Psoas muscle (tissue), 8 donors: ENCODE measurements around the gene RGMA. TPM values are rescaled to one million over a fixed set of nuclear protein-coding genes. Genes with fewer than 3 reads are reported as not detected.

Experiments used
- ATAC-seq, 4 donors: fragments of 200-7000 bp; cut with Tn5 transposase; one replicate each; pipeline ENCODE4 v1.9.1; 2020; ENCODE audit warnings: moderate library complexity in 3 of 4, mild to moderate bottlenecking in 2 of 4
- DNase-seq, 2 donors: peaks; one replicate each; pipeline ENCODE4 v3.0.0-alpha.2; 2020
- H3K27ac ChIP-seq: fragments of 200-600 bp; one replicate; pipeline ENCODE4 v1.8.0; 2022
- H3K27me3 ChIP-seq, 3 donors: fragments of 200-600 bp in 1 of 3; one replicate each; pipeline versions ENCODE4 v1.6.1 to v1.8.0; 2013 to 2022; ENCODE audit warnings: low read length in 2 of 3, mild to moderate bottlenecking in 2 of 3, moderate library complexity in 1 of 3; ENCODE audit not compliant: insufficient read depth in 3 of 3
- H3K36me3 ChIP-seq, 2 donors: fragments of 200-600 bp in 1 of 2; one replicate each; pipeline versions ENCODE4 v1.6.1 to v1.8.0; 2013 to 2022; ENCODE audit warnings: low read depth in 1 of 2, mild to moderate bottlenecking in 1 of 2, moderate library complexity in 1 of 2; ENCODE audit not compliant: insufficient read depth in 1 of 2
- H3K4me1 ChIP-seq: fragments of 200-600 bp; one replicate; pipeline ENCODE4 v1.8.0; 2022
- H3K4me3 ChIP-seq: fragments of 200-600 bp; one replicate; pipeline ENCODE4 v1.8.0; 2022; ENCODE audit warnings: mild to moderate bottlenecking
- H3K9me3 ChIP-seq: fragments of 200-600 bp; one replicate; pipeline ENCODE4 v1.8.0; 2022
- WGBS, 3 donors: extraction: QIAGEN DNeasy Blood & Tissue Kit; methylation state at CpG; one replicate each; pipeline versions ENCODE4 v1.1.6 to v1.1.7; 2013; 5-methylcytosine and 5-hydroxymethylcytosine counted together
- intact Hi-C, 2 donors: fragments of 100-400 bp; cut with DNase I; formaldehyde crosslinking; loops; one replicate each; pipeline versions ENCODE4 v1.11.0 to v1.14.2; 2022
- polyA plus RNA-seq, 3 donors: library from polyadenylated mRNA; stranded (reverse); fragments of 200-250 nt; gene quantifications; one replicate each; pipeline ENCODE4 v1.2.3, GENCODE V29; 2013
- total RNA-seq, 4 donors: library from RNA; stranded (reverse); fragmentation: NEBNext Ultra II Directional in 2 of 4; extraction: Animal tissue kit (Norgen Biotek cat#: 25700) in 2 of 4; gene quantifications; one replicate each; pipeline versions ENCODE4 v1.2.1 to v1.2.4, GENCODE V29; 2021 to 2023
- TF ChIP-seq, protein P1 (sequence below): fragments of 200-600 bp; IDR thresholded peaks from one replicate; pipeline ENCODE4 v1.8.0; 2022; ENCODE audit warnings: antibody characterized with exemption
- donor health status: healthy with polysubstance abuse.
- donor health status: DM: no; HTN: no; CAD: no; lungs with moderate emphysema.
- donor health status: Bipolar disorder and iron deficiency.
- donor health status: healthy.
- donor health status: DM: yes; HTN: yes; CAD: no.
- donor health status: DM: no; HTN: no; CAD: no.
- donor health status: DM: no; HTN: no; CAD: no.
- donor health status: DM: yes; HTN: yes; CAD: no.

RGMA gene
- total and polyA plus RNA-seq, 7 donors: 39.2 to 217 (median 129) TPM

DNA sequence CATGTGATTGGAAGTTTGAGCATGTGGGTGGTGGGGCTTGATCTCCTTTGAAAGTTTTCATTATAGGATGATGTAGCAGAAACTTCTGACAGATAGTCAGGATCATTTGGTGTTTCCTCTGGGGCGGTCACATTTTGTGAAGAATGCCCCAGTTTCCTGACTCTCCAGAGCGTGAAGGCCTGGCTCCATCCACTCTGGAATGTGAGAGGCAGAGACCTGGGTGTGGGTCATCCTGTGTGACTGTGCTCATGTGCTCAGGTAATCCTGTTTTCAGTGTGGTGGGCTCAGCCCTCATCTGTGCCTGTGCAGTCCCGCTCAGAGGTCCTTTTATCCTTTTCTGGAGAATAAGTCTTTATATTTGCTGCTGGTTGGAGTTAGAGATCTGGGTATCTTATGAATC, 81.0 kb downstream of the RGMA start:
- peaks cover 17 to 99% of the 10 kb centered on the region in 2 donors for H3K36me3 ChIP-seq
- H3K9me3 ChIP-seq: no peaks in the 10 kb centered on the region
- no peak overlapping the region for H3K4me3 ChIP-seq
- ATAC-seq (no peak), DNase-seq (no peak)
- TF ChIP-seq, protein P1, sequence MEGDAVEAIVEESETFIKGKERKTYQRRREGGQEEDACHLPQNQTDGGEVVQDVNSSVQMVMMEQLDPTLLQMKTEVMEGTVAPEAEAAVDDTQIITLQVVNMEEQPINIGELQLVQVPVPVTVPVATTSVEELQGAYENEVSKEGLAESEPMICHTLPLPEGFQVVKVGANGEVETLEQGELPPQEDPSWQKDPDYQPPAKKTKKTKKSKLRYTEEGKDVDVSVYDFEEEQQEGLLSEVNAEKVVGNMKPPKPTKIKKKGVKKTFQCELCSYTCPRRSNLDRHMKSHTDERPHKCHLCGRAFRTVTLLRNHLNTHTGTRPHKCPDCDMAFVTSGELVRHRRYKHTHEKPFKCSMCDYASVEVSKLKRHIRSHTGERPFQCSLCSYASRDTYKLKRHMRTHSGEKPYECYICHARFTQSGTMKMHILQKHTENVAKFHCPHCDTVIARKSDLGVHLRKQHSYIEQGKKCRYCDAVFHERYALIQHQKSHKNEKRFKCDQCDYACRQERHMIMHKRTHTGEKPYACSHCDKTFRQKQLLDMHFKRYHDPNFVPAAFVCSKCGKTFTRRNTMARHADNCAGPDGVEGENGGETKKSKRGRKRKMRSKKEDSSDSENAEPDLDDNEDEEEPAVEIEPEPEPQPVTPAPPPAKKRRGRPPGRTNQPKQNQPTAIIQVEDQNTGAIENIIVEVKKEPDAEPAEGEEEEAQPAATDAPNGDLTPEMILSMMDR: no peak
- intact Hi-C loops: loop anchor here in 1 of 2 donors (5.0 kb wide), 1 partner anchor 206 kb away; no protein-coding TSS in a partner anchor
- H3K27ac ChIP-seq: peak overlapping the region; percentile 24
- 90 to 96% (median 93%) methylated on average over 3 of the region's 3 CpGs for WGBS, 3 donors
- peaks cover 17% of the 10 kb centered on the region for H3K4me1 ChIP-seq
- H3K27me3 ChIP-seq: no peaks in the 10 kb centered on the region

DNA sequence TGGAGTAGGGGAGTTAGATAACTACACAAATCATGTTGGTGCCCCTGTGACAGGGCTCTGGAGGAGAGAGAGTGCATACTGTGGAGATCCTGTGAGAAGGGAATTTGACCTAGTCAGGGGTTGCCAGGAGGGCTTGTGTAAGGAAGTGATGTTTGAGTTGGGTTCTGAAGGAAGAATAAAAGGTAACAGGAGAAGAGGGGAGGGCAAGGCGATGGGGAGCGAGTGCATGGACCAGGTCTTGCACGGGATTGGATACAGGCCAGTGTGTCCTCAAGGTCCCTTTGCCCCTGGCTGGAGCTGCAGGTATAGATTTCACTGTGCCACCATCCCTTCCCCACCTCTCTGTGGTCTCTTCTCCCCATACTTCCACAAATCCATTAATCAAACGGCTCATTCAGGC, 83.9 kb downstream of the RGMA start:
- ATAC-seq: peak; percentile 39 to 63 (median 45)
- Histone ChIP-seq H3K27me3 (no peaks in the 10 kb centered on the region), H3K36me3 (peaks cover 22 to 99% of the 10 kb centered on the region in 2 donors), H3K9me3 (no peaks in the 10 kb centered on the region), H3K4me1 (peaks cover 17% of the 10 kb centered on the region), H3K27ac (peak overlapping the region; percentile 61), H3K4me3 (no peak overlapping the region)
- TF ChIP-seq, protein P1: no peak
- intact Hi-C loops: loop anchor here in 1 of 2 donors (5.0 kb wide), 1 partner anchor 203 kb away; no protein-coding TSS in a partner anchor
- 29 to 46% (median 38%) methylated on average over 4 of the region's 4 CpGs for WGBS, 3 donors
- DNase-seq: no peak

DNA sequence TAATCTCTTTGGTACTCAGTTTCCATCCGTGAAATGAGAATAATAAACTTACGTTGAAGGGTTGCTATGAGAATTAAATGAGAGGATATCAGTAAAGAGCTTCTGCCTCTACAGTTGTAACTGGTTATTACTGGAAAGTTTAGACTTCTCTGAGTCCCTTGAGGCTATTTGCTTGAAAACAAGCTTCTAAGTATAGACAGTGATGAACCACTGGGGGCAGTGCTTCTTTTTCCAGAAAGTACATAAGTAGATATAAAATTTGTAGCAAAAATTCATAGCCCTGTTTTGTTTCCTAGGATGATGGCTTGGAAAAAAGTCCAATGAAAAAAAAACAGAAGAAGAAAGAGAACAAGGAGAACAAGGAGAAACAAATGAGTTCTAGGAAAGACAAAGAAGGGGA, 87.1 kb downstream of the RGMA start:
- H3K9me3 ChIP-seq: no peaks in the 10 kb centered on the region
- ATAC-seq (no peak), DNase-seq (no peak)
- WGBS, 3 donors: 83 to 90% (median 88%) methylated on average over 2 of the region's 2 CpGs
- TF ChIP-seq, protein P1: no peak
- H3K4me3 ChIP-seq: no peak overlapping the region
- H3K27ac ChIP-seq: peak overlapping the region; percentile 28
- intact Hi-C loops: no loop called here
- no peaks in the 10 kb centered on the region for H3K27me3 ChIP-seq
- peaks cover 17% of the 10 kb centered on the region for H3K4me1 ChIP-seq
- H3K36me3 ChIP-seq: peaks cover 25 to 100% of the 10 kb centered on the region in 2 donors

DNA sequence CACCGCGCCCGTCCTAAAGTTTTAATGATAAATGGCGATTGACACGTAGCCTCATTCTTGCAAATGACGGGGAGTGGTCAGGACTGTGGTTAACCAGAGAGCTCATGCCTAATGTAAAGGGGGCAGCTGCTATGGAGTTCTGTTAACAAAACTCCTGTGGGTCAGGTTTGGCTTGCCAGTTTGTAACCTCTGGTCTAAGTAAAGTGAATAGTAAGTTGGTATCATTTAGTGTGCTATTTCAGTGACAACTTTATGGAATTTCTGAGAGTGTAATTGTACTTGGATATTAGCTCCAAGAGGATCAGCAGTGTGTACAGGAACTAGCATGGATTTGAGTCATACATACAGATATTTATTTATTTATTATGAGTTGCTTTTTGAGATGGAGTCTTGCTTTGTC, 87.9 kb downstream of the RGMA start:
- TF ChIP-seq, protein P1: no peak
- peaks cover 17% of the 10 kb centered on the region for H3K4me1 ChIP-seq
- intact Hi-C loops: no loop called here
- H3K9me3 ChIP-seq: no peaks in the 10 kb centered on the region
- H3K27ac ChIP-seq: peak overlapping the region; percentile 28
- H3K4me3 ChIP-seq: no peak overlapping the region
- ATAC-seq: peak in 3 of 4 donors; percentile 9 to 37 (median 36)
- H3K36me3 ChIP-seq: peaks cover 25 to 100% of the 10 kb centered on the region in 2 donors
- 70 to 93% (median 75%) methylated on average over 6 of the region's 6 CpGs for WGBS, 3 donors
- no peak for DNase-seq
- H3K27me3 ChIP-seq: no peaks in the 10 kb centered on the region

DNA sequence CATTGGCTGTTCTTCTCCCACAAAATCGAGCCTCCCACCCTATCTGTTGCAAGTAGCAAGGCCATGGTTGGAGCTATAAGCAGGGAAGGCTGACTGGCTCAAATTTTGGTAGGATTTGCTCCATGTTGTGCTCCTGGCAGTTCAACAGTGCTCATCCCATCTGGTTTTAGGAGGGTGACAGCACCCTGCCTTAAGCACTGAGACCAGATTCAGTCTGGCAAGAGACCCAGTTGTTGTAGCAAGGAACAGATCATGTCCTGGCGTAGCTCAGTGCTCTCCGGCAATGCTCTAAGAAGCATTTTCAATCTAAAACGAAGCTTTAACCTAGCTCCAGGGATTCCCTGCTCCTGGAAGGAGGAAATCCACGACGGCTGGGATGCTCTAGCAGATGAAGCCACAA, 91.2 kb downstream of the RGMA start:
- WGBS, 3 donors: 92 to 96% (median 95%) methylated on average over 6 of the region's 6 CpGs
- Histone ChIP-seq H3K9me3 (no peaks in the 10 kb centered on the region), H3K4me3 (no peak overlapping the region), H3K27ac (no peak overlapping the region), H3K36me3 (peaks cover 18 to 99% of the 10 kb centered on the region in 2 donors), H3K4me1 (peaks cover 8% of the 10 kb centered on the region), H3K27me3 (no peaks in the 10 kb centered on the region)
- TF ChIP-seq, protein P1: no peak
- intact Hi-C loops: loop anchor here in 1 of 2 donors (10.0 kb wide), 1 partner anchor 53 kb away; no protein-coding TSS in a partner anchor
- no peak for DNase-seq
- no peak for ATAC-seq
